Measurements from ENCODE around the gene PDHA1.

Gene PDHA1

GRCh38 chrX:19349264-19349663 lies 5.5 kb downstream of the PDHA1 start:
- ChIA-PET POLR2A (no interaction called here), CTCF (interaction anchor here (0.6 kb wide), 1 partner anchor 23 kb away, joined by 3 read pairs; no protein-coding TSS in a partner anchor)
- Histone ChIP-seq H3K9me3 (ENCODE audit: control insufficient read depth, insufficient read depth, low read depth, low read length) (no peaks in the 10 kb centered on the region), H3K4me3 (ENCODE audit: low read depth, low read length) (no peak overlapping the region), H3K4me1 (ENCODE audit: control insufficient read depth, insufficient read depth, low read length) (no peaks in the 10 kb centered on the region), H3K36me3 (ENCODE audit: control insufficient read depth in 2 of 2, insufficient read depth in 1 of 2, low read length in 2 of 2) (peaks cover 15 to 56% of the 10 kb centered on the region in 2 experiments; a peak in 2 of 3 replicates), H3K27ac (ENCODE audit: extremely low read depth, low read depth, low read length) (no peak overlapping the region)
- no peak for TF ChIP-seq ZNF555 (tag by site-specific recombination; conservative IDR thresholded peaks at IDR 0.05)
- no peak for TF ChIP-seq TCF7L2 (IDR thresholded peaks at IDR 0.05; ENCODE audit: borderline replicate concordance, low read depth, low read length)
- no peak for TF ChIP-seq ZNF529 (tag by site-specific recombination; IDR thresholded peaks at IDR 0.05; ENCODE audit: insufficient replicate concordance)
- no peak for TF ChIP-seq ZNF629 (tag by site-specific recombination; IDR thresholded peaks at IDR 0.05)
- TF ChIP-seq SCRT2 (tag by site-specific recombination; IDR thresholded peaks at IDR 0.05): no peak
- no peak for TF ChIP-seq ZNF830 (tag by site-specific recombination; IDR thresholded peaks at IDR 0.05; ENCODE audit: low read depth)
- TF ChIP-seq ZNF138 (tag by site-specific recombination; IDR thresholded peaks at IDR 0.05; ENCODE audit: borderline replicate concordance): no peak
- TF ChIP-seq ZNF558 (tag by site-specific recombination; IDR thresholded peaks at IDR 0.05): no peak
- no peak for TF ChIP-seq GFI1B (tag by site-specific recombination; IDR thresholded peaks at IDR 0.05)
- no peak for TF ChIP-seq REPIN1 (tag by site-specific recombination; IDR thresholded peaks at IDR 0.05; ENCODE audit: low read depth)
- TF ChIP-seq ZNF10 (tag by site-specific recombination; IDR thresholded peaks at IDR 0.05): no peak
- TF ChIP-seq ZNF211 (tag by site-specific recombination; IDR thresholded peaks at IDR 0.05; ENCODE audit: low read depth): no peak

DNA sequence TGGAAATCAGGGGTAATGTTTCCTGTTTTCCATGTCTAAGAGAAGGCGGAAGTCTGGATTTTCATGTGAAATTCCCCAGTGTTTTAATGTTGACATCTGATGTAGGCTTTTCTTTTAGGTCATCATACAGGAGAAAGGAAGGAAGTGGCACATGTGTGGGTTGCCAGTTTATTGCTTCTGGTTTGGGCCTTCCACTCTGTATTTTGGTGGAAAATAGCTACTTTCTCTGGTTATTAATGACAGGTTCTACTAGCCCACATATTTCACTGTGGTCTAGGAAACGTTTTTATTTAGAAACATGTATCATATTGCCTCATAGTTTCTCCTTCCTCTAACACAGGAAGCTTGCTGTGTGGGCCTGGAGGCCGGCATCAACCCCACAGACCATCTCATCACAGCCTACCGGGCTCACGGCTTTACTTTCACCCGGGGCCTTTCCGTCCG lies 7.2 kb downstream of the PDHA1 start:
- H3K9me3 ChIP-seq (ENCODE audit: control insufficient read depth, insufficient read depth, low read depth, low read length): no peaks in the 10 kb centered on the region
- H3K27ac ChIP-seq (ENCODE audit: extremely low read depth, low read depth, low read length): no peak overlapping the region
- no peak overlapping the region for H3K4me3 ChIP-seq (ENCODE audit: low read depth, low read length)
- H3K4me1 ChIP-seq (ENCODE audit: control insufficient read depth, insufficient read depth, low read length): no peaks in the 10 kb centered on the region
- CTCF ChIA-PET: interaction anchor here (0.6 to 1.3 kb wide), 2 partner anchors 31 to 346 kb away, joined by 3 to 4 read pairs; no protein-coding TSS in a partner anchor
- POLR2A ChIA-PET: no interaction called here
- peaks cover 20 to 73% of the 10 kb centered on the region in 2 experiments; a peak in 2 of 3 replicates for H3K36me3 ChIP-seq (ENCODE audit: control insufficient read depth in 2 of 2, insufficient read depth in 1 of 2, low read length in 2 of 2)
- TF ChIP-seq OSR2 (tag by site-specific recombination; IDR thresholded peaks at IDR 0.05): no peak
- no peak for TF ChIP-seq ZFP41 (tag by site-specific recombination; IDR thresholded peaks at IDR 0.05; ENCODE audit: borderline replicate concordance)
- no peak for TF ChIP-seq ZNF266 (tag by site-specific recombination; IDR thresholded peaks at IDR 0.05; ENCODE audit: low read depth)
- TF ChIP-seq ZNF146 (tag by site-specific recombination; IDR thresholded peaks at IDR 0.05): no peak
- no peak for TF ChIP-seq ZNF112 (tag by site-specific recombination; IDR thresholded peaks at IDR 0.05)
- no peak for TF ChIP-seq ZBTB6 (tag by site-specific recombination; IDR thresholded peaks at IDR 0.05)
- no peak for TF ChIP-seq HOXA7 (CRISPR knock-in tag; IDR thresholded peaks at IDR 0.05; ENCODE audit: borderline replicate concordance)
- TF ChIP-seq ZNF157 (tag by site-specific recombination; IDR thresholded peaks at IDR 0.05): no peak
- no peak for TF ChIP-seq HIC1 (tag by site-specific recombination; IDR thresholded peaks at IDR 0.05)
- no peak for TF ChIP-seq ZNF26 (tag by site-specific recombination; IDR thresholded peaks at IDR 0.05)
- no peak for TF ChIP-seq OVOL3 (tag by site-specific recombination; IDR thresholded peaks at IDR 0.05)
- TF ChIP-seq, protein P1, sequence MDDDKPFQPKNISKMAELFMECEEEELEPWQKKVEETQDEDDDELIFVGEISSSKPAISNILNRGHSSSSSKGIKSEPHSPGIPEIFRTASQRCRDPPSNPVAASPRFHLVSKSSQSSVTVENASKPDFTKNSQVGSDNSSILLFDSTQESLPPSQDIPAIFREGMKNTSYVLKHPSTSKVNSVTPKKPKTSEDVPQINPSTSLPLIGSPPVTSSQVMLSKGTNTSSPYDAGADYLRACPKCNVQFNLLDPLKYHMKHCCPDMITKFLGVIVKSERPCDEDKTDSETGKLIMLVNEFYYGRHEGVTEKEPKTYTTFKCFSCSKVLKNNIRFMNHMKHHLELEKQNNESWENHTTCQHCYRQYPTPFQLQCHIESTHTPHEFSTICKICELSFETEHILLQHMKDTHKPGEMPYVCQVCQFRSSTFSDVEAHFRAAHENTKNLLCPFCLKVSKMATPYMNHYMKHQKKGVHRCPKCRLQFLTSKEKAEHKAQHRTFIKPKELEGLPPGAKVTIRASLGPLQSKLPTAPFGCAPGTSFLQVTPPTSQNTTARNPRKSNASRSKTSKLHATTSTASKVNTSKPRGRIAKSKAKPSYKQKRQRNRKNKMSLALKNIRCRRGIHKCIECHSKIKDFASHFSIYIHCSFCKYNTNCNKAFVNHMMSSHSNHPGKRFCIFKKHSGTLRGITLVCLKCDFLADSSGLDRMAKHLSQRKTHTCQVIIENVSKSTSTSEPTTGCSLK (tag by site-specific recombination; IDR thresholded peaks at IDR 0.05): no peak
- no peak for TF ChIP-seq ZNF140 (tag by site-specific recombination; IDR thresholded peaks at IDR 0.05)
- TF ChIP-seq ZBTB49 (tag by site-specific recombination; IDR thresholded peaks at IDR 0.05; ENCODE audit: low read depth): no peak

Measured in HEK293 (cell line).